Testis (tissue), 2 donors: Measurements from ENCODE around the gene GSG1L.

Experiments used
- CTCF ChIP-seq, 3 experiments: fragments of 450-650 bp in 2 of 3; fragments of 200-600 bp in 1 of 3; sonication (generic) in 1 of 3; IDR thresholded peaks; one replicate each; pipeline ENCODE4 v1.5.1; 2016 to 2019; ENCODE audit warnings: antibody characterized with exemption in 3 of 3, mild to moderate bottlenecking in 2 of 3, moderate library complexity in 1 of 3
- POLR2A ChIP-seq: fragments of 450-650 bp; IDR thresholded peaks from one replicate; pipeline ENCODE4 v1.6.1; 2017; ENCODE audit warnings: antibody characterized with exemption, mild to moderate bottlenecking, moderate library complexity

DNA sequence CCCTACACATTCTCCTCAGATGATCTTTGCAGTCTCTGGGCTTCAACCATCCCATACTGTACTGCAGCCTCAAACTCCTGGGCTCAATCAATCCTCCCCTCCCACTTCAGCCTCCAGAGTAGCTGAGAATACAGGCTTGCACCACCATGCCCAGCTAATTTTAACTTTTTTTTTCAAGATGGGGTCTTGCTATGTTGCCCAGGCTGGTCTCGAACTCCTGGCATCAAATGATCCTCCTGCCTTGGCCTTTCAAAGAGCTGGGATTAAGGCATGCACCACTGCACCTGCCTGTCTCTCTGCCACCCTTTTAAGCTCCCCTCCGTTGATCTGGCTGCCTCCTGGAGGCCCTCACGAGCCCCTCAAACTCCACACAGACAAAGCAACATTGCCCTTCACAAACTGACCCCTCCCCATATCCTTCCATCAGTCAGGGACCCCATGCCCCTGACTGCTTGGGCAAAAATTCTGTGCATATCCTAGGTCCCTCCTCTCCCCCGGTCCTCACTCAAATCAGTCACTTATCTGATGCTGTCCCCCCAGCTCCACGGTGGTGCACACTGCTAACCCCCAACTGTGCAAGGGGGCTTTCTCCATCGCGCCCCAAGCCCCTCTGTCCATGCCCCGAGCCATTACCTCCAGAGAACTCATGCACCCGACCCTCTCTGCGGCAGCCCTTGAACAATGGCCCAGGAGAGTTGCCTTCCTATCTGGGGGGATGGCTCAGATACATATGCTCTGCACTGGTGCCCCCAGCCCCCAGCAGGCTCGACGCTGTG, 260.7 kb downstream of the GSG1L start:
- TF ChIP-seq POLR2A = no peak
- no peak for TF ChIP-seq CTCF (IDR thresholded peaks at IDR 0.05)
